ENCODE results near the gene DEAF1.

DNA sequence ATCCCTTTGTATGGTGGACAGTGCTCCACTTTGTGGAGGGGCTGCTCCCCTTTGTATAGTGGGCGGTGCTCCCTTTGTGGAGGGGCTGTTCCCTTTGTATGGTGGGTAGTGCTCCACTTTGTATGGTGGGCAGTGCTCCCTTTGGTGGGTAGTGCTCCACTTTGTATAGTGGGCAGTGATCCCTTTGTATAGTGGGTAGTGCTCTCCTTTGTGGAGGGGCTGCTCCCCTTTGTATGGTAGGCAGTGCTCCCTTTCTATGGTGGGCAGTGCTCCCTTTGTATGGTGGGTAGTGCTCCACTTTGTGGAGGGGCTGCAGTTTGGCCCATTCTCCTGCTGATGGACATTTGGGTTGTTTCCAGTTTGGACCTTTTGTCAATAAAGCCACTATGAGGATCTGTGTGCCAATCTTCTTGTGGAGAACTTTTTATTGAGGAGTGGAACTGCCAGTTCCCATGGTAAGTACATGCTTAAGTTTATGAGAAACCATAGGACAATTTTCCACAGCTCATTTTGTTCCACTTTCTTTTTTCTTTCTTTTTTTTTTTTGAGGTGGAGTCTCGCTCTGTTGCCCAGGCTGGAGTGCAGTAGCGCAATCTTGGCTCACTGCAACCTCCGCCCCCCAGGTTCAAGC is 47.7 kb upstream of the DEAF1 start:
- TF ChIP-seq, protein P1, sequence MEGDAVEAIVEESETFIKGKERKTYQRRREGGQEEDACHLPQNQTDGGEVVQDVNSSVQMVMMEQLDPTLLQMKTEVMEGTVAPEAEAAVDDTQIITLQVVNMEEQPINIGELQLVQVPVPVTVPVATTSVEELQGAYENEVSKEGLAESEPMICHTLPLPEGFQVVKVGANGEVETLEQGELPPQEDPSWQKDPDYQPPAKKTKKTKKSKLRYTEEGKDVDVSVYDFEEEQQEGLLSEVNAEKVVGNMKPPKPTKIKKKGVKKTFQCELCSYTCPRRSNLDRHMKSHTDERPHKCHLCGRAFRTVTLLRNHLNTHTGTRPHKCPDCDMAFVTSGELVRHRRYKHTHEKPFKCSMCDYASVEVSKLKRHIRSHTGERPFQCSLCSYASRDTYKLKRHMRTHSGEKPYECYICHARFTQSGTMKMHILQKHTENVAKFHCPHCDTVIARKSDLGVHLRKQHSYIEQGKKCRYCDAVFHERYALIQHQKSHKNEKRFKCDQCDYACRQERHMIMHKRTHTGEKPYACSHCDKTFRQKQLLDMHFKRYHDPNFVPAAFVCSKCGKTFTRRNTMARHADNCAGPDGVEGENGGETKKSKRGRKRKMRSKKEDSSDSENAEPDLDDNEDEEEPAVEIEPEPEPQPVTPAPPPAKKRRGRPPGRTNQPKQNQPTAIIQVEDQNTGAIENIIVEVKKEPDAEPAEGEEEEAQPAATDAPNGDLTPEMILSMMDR (optimal IDR thresholded peaks at IDR 0.05 in 1 of 3, IDR thresholded peaks at IDR 0.05 in 1 of 3, conservative IDR thresholded peaks at IDR 0.05 in 1 of 3; ENCODE audit: extremely low read depth in 1 of 3, insufficient read depth in 2 of 3, low read length in 3 of 3), result no peak
- no peak for TF ChIP-seq EZH2 (IDR thresholded peaks at IDR 0.05; ENCODE audit: low read length)

All from keratinocyte (primary cell).